ENCODE measurements around the gene NPSR1. TPM values are rescaled to one million over a fixed set of nuclear protein-coding genes. Genes with fewer than 3 reads are reported as not detected.

NPSR1 gene
- total and polyA plus RNA-seq, 4 donors: not detected

- Histone ChIP-seq H3K9ac (ENCODE audit: low read depth in 1 of 2, low read length in 2 of 2) (no peak overlapping the region), H3K36me3 (ENCODE audit: control insufficient read depth in 4 of 4, insufficient read depth in 3 of 4, low read depth in 1 of 4, low read length in 3 of 4) (no peaks in the 10 kb centered on the region), H3K27ac (ENCODE audit: low read depth in 1 of 2, low read length in 2 of 2) (no peak overlapping the region), H3K4me1 (ENCODE audit: control insufficient read depth in 4 of 4, insufficient read depth in 4 of 4, low read length in 3 of 4) (no peaks in the 10 kb centered on the region), H3K27me3 (ENCODE audit: control insufficient read depth in 4 of 4, insufficient read depth in 4 of 4, low read length in 3 of 4) (peaks cover 0 to 2% (median 0%) of the 10 kb centered on the region in 4 donors), H3K9me3 (ENCODE audit: control insufficient read depth in 4 of 4, low read length in 3 of 4) (peaks cover 0 to 3% (median 0%) of the 10 kb centered on the region in 4 donors), H3K4me3 (ENCODE audit: low read depth in 1 of 3, low read length in 3 of 3) (no peak overlapping the region)
- WGBS: 83% methylated on average over 2 of the region's 2 CpGs
- no peak for TF ChIP-seq MAX (IDR thresholded peaks at IDR 0.05)
- DNase-seq (ENCODE audit: low spot score): no peak
These were observed 45.4 kb upstream of the NPSR1 start for GRCh38 chr7:34612661-34613060.

GRCh38 chr7:34620425-34620824 lies 37.6 kb upstream of the NPSR1 start:
- no peak overlapping the region for H3K27ac ChIP-seq (ENCODE audit: low read depth in 1 of 2, low read length in 2 of 2)
- no peaks in the 10 kb centered on the region for H3K27me3 ChIP-seq (ENCODE audit: control insufficient read depth in 4 of 4, insufficient read depth in 4 of 4, low read length in 3 of 4)
- no peak overlapping the region for H3K9ac ChIP-seq (ENCODE audit: low read depth in 1 of 2, low read length in 2 of 2)
- DNase-seq (ENCODE audit: low spot score): no peak
- H3K4me1 ChIP-seq (ENCODE audit: control insufficient read depth in 4 of 4, insufficient read depth in 4 of 4, low read length in 3 of 4): no peaks in the 10 kb centered on the region
- TF ChIP-seq HNF4A (conservative IDR thresholded peaks at IDR 0.05) (no peak), RAD21 (IDR thresholded peaks at IDR 0.05) (no peak), RXRA (IDR thresholded peaks at IDR 0.05) (no peak), MAX (IDR thresholded peaks at IDR 0.05) (no peak), NR2F2 (IDR thresholded peaks at IDR 0.05) (no peak), CTCF (IDR thresholded peaks at IDR 0.05; ENCODE audit: low read depth, low read length, missing input control) (no peak), YY1 (IDR thresholded peaks at IDR 0.05) (no peak), ZBTB33 (IDR thresholded peaks at IDR 0.05) (no peak), SP1 (IDR thresholded peaks at IDR 0.05) (no peak), HNF4G (IDR thresholded peaks at IDR 0.05) (no peak), EGR1 (IDR thresholded peaks at IDR 0.05; ENCODE audit: low read depth in 2 of 2) (no peak), TAF1 (conservative IDR thresholded peaks at IDR 0.05) (no peak), FOXA1 (IDR thresholded peaks at IDR 0.05) (no peak), GABPA (IDR thresholded peaks at IDR 0.05 in 1 of 2, conservative IDR thresholded peaks at IDR 0.05 in 1 of 2) (no peak), ATF3 (IDR thresholded peaks at IDR 0.05) (no peak), REST (IDR thresholded peaks at IDR 0.05) (no peak), JUND (IDR thresholded peaks at IDR 0.05) (no peak), FOXA2 (IDR thresholded peaks at IDR 0.05) (no peak)
- no peaks in the 10 kb centered on the region for H3K36me3 ChIP-seq (ENCODE audit: control insufficient read depth in 4 of 4, insufficient read depth in 3 of 4, low read depth in 1 of 4, low read length in 3 of 4)
- no peaks in the 10 kb centered on the region for H3K9me3 ChIP-seq (ENCODE audit: control insufficient read depth in 4 of 4, low read length in 3 of 4)
- H3K4me3 ChIP-seq (ENCODE audit: low read depth in 1 of 3, low read length in 3 of 3): no peak overlapping the region
